ENCODE measurements around the gene RALGAPA1.
"Not testable (repeated sequence)": the region's sequence is repeated elsewhere in the genome, so short reads cannot be mapped to it uniquely, and the experiment has no call there.

DNA sequence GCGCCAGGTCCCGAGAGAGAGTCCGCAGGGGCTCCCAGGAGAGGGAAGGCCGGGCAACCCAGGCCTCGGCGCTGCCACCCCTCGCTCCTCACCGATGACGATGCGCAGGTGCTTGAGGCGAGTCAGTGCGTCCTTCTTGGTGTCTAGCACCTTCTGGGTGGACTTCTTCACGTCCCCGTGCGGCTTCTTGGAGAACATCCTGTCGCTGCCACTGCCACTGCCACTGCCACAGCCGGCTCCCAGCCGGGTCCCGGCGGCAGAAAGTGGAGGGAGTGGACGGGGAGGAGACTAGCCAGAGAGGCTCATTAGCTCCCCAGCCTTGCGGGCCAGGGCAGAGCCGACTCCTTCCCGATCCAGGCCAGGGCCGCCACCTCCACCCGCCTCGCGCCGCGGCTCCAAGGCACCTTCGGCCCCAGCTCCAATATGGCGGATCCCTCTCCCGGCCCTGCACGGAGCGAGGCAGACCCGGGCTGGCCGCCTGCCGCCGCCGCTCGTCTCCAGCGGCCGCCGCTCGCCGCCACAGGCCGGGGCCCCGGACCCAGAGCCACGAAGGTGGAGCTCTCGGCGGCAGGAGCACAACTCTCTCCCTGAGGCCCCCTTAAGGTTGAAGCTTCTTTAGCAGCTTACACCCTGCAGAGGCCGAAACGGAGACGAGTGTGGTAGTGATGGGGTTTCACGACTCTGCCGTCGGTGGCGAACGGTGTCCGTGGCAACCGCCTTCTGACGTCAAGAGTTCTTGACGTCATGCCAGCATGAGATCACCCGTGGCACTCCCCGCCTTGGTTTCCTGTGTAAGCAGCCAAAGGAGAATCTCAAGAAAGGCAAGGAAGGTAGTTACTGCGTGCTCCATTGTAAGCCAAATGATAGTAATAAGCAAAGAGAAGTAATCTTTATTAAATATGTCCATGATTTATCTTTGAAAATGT is at the start of gene RALGAPA1:
- not testable (repeated sequence) for TF ChIP-seq EZH2 (IDR thresholded peaks at IDR 0.05; ENCODE audit: low read length, missing control alignments)
- TF ChIP-seq, protein P1, sequence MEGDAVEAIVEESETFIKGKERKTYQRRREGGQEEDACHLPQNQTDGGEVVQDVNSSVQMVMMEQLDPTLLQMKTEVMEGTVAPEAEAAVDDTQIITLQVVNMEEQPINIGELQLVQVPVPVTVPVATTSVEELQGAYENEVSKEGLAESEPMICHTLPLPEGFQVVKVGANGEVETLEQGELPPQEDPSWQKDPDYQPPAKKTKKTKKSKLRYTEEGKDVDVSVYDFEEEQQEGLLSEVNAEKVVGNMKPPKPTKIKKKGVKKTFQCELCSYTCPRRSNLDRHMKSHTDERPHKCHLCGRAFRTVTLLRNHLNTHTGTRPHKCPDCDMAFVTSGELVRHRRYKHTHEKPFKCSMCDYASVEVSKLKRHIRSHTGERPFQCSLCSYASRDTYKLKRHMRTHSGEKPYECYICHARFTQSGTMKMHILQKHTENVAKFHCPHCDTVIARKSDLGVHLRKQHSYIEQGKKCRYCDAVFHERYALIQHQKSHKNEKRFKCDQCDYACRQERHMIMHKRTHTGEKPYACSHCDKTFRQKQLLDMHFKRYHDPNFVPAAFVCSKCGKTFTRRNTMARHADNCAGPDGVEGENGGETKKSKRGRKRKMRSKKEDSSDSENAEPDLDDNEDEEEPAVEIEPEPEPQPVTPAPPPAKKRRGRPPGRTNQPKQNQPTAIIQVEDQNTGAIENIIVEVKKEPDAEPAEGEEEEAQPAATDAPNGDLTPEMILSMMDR (conservative IDR thresholded peaks at IDR 0.05 in 1 of 2, IDR thresholded peaks at IDR 0.05 in 1 of 2; ENCODE audit: low read depth in 1 of 2, low read length in 2 of 2), result peak; percentile 32 to 49

Measured in fibroblast of lung (primary cell).